ENCODE measurements around the gene RNF32. TPM values are rescaled to one million over a fixed set of nuclear protein-coding genes. Genes with fewer than 3 reads are reported as not detected.

The RNF32 gene
- total RNA-seq, 1 donor from 2014 or later, result 1.9 TPM

DNA sequence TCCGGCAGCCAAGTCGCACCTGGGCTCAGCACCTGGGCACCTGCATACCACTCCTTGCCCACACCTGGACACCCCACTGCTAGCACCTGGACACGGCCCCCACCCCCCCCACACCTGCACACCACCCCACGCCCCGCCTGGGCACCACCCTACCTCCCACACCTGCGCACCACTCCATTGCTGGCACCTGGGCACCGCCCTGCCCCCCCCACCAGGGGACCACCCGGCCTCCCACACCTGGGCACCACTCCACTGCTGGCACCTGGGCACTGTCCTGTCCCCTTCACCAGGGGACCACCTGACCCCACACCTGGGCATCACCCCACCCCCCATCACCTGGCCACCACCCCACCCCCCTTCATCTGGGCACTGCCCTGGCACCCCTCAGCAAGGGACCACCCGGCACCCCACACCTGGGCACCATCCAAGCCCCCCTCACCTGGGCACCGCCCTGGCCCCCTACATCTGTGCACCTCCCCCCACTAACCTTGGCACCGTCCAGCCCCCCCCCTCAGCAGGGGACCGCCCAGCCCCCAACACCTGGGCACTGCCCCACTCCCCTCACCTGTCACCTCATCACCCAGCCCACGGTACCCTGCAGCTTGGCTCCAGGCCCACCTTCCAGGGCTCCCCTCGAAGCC, 33.8 kb upstream of the RNF32 start:
- Histone ChIP-seq H3K4me1 (peaks cover 15% of the 10 kb centered on the region), H3K27ac (no peak overlapping the region), H3K9me3 (no peaks in the 10 kb centered on the region), H3K36me3 (no peaks in the 10 kb centered on the region), H3K4me3 (peak overlapping the region; percentile 55), H3K27me3 (peaks cover 5% of the 10 kb centered on the region)
- TF ChIP-seq, protein P1, sequence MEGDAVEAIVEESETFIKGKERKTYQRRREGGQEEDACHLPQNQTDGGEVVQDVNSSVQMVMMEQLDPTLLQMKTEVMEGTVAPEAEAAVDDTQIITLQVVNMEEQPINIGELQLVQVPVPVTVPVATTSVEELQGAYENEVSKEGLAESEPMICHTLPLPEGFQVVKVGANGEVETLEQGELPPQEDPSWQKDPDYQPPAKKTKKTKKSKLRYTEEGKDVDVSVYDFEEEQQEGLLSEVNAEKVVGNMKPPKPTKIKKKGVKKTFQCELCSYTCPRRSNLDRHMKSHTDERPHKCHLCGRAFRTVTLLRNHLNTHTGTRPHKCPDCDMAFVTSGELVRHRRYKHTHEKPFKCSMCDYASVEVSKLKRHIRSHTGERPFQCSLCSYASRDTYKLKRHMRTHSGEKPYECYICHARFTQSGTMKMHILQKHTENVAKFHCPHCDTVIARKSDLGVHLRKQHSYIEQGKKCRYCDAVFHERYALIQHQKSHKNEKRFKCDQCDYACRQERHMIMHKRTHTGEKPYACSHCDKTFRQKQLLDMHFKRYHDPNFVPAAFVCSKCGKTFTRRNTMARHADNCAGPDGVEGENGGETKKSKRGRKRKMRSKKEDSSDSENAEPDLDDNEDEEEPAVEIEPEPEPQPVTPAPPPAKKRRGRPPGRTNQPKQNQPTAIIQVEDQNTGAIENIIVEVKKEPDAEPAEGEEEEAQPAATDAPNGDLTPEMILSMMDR (IDR thresholded peaks at IDR 0.05), result no peak
- intact Hi-C loops (cut with DNase I), result no loop called here
- ATAC-seq (peak; percentile 8), DNase-seq (no peak)

DNA sequence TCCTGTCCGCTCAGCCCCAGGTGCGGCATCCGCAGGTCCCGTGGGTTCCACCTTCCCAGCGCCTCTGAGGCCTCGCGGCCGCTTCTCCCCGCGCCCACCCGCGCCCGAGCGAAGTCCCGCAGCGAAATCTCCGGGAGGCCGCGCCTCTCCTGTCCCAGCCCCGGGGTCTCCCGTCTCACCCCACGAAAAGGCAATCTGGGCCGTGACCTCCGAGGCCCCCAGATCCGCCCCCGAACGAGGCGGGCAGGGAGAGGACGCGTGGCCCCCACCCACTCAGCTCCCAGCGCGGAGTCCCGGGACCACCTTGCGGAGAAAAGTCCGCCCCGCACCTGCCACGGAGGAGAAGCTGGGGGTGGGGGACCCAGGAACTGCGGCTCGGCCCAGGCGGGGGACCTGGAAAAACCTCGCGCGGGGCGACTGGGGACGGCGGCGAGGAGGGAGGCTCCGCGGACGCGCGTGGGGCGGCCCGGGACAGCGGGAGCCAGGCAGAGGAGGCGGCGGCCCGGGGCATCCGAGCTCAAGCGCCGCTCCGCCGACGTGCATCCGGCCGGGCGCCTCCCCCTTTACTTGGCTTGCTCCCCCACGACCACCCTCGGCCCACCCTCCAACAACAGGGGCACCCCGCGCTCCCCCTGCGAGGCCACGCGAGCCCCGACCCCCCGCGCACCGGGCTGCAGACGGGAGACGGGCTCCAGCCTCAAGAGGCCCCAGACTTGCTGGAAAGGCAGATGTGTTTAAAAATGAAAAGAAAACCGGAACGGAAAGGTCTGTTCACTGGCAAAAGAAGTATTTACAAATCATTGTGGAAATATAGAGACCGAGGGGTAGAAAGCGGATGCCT, 33.0 kb upstream of the RNF32 start:
- Histone ChIP-seq H3K36me3 (no peaks in the 10 kb centered on the region), H3K27me3 (peaks cover 5% of the 10 kb centered on the region), H3K27ac (peak overlapping the region; percentile 36), H3K9me3 (no peaks in the 10 kb centered on the region), H3K4me1 (peaks cover 15% of the 10 kb centered on the region), H3K4me3 (peak overlapping the region; percentile 55)
- peak; percentile 8 for ATAC-seq
- TF ChIP-seq, protein P1 (IDR thresholded peaks at IDR 0.05), result no peak
- no peak for DNase-seq
- intact Hi-C loops (cut with DNase I), result no loop called here

DNA sequence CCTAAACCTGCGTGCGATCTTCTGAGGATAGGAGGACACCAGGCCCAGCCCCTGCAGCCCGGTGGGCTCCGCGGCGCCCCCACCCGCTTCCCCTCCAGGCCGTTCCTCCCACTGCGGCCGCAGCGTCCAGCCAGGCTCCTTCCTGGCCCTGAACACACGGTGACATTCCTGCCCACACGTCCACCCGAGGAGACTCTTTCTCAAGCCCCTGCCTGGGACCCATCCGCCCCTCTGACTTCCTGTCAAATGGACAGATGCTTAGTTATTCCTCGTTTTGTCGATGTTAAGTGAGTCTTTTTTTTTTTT, 32.4 kb upstream of the RNF32 start:
- DNase-seq, result no peak

DNA sequence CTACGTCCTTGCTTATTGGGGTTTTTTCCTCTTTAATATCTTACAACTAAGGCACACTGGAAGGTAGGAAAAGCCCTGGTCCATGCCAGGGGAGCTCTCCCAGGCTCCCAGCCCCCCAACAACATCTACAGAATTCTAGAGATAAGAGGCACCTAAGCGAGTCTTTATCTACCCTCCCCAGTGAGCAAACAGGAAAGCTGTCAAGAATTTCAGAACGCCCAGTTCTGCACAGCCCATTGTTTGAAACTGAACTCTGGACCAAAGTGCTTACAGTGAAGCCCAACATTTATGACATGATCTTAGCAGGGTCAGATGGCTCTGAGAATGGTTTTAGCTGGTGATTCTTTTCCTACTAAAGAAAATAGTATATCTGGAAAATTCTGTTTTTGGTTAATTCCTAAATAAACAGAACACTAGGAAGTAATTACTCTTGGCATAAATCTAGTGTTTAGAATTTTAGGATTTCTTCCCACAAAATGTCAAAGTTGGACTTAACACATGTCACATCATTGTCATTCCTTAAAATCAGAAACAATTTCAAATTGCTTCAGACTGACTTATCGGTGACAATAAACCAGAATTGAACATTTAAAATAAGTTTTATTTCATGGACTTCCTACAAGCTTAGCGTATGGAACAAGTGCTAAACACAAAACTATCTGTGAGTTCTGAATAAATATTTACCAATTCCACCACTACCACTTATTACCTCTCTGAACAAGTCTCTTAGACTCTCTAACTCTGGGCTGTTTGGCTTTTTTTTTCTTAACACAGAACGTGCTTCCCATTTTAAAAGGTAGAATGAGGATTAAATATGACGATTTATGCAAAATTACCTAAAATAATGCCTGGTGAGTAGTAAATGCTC, 31.3 kb upstream of the RNF32 start:
- intact Hi-C loops (cut with DNase I), result no loop called here
- no peaks in the 10 kb centered on the region for H3K36me3 ChIP-seq
- peak overlapping the region; percentile 17 for H3K27ac ChIP-seq
- H3K27me3 ChIP-seq, result peaks cover 5% of the 10 kb centered on the region
- H3K4me1 ChIP-seq, result peaks cover 15% of the 10 kb centered on the region
- ATAC-seq (peak; percentile 42), DNase-seq (no peak)
- H3K4me3 ChIP-seq, result no peak overlapping the region
- TF ChIP-seq, protein P1 (IDR thresholded peaks at IDR 0.05), result no peak
- no peaks in the 10 kb centered on the region for H3K9me3 ChIP-seq

More for the DNA sequence above, 32.4 kb upstream of the RNF32 start:
- intact Hi-C loops (cut with DNase I), result no loop called here
- H3K9me3 ChIP-seq, result no peaks in the 10 kb centered on the region
- peak; percentile 33 for ATAC-seq
- peaks cover 5% of the 10 kb centered on the region for H3K27me3 ChIP-seq
- H3K4me3 ChIP-seq, result peak overlapping the region; percentile 55
- H3K4me1 ChIP-seq, result peaks cover 15% of the 10 kb centered on the region
- H3K36me3 ChIP-seq, result no peaks in the 10 kb centered on the region
- TF ChIP-seq, protein P1 (IDR thresholded peaks at IDR 0.05), result no peak
- peak overlapping the region; percentile 36 for H3K27ac ChIP-seq

DNA sequence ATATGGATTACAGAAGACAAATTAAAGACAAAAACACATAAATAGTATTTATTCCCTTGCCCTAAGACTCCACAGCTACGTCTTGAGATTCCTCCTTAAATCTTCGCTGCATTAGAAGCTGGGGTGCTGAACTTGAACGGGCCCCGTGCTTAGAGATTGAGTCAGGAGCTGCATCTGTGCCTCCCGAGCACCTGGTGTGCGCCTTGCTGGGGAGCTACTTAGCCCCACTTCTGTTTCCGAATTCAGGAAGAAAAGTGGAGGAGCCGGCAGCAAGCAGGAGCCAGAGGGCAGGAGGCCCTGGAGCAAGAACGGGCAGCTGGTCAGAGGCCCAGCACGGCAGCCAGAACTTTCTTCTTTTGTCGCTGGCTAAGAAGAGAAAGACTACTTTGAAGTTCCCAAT, 30.4 kb upstream of the RNF32 start:
- H3K27me3 ChIP-seq, result peaks cover 5% of the 10 kb centered on the region
- H3K9me3 ChIP-seq, result no peaks in the 10 kb centered on the region
- no peaks in the 10 kb centered on the region for H3K36me3 ChIP-seq
- H3K27ac ChIP-seq, result no peak overlapping the region
- peaks cover 15% of the 10 kb centered on the region for H3K4me1 ChIP-seq
- ATAC-seq, result no peak
- DNase-seq, result no peak
- TF ChIP-seq, protein P1 (IDR thresholded peaks at IDR 0.05), result no peak
- H3K4me3 ChIP-seq, result no peak overlapping the region
- intact Hi-C loops (cut with DNase I), result no loop called here

All from upper lobe of right lung (tissue), 1 donor.